Choroid plexus epithelial cell (primary cell): Measurements from ENCODE around the gene LRRC75A.

Experiments used
- DNase-seq: peaks from one replicate; pipeline ENCODE4 v3.0.0-alpha.2; 2010; ENCODE audit warnings: low read depth
- H3K4me3 ChIP-seq: 2 replicates; pipeline ENCODE4 v1.5.1; 2011; ENCODE audit warnings: low read depth, mild to moderate bottlenecking, control low read depth, low read length, moderate library complexity
- TF ChIP-seq, protein P1 (sequence below): conservative IDR thresholded peaks from 2 replicates; pipeline ENCODE4 v1.5.1; 2011; ENCODE audit warnings: low read depth, mild to moderate bottlenecking, control low read depth, inconsistent platforms, low read length, moderate library complexity

The LRRC75A gene

DNA sequence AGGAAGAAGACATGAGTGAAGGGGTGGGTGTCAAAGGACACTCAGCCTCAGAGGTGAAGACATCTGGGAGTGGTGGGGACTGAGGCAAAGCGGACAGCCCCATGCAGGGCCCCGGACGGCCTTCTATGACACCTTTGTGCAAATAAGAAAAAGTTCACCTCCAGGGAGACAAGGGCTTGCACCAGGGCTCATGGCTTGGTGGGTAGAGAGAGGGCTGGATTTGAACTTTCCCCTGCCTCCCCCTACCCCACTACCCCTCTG, 30.5 kb downstream of the LRRC75A start:
- no peak overlapping the region for H3K4me3 ChIP-seq
- TF ChIP-seq, protein P1, sequence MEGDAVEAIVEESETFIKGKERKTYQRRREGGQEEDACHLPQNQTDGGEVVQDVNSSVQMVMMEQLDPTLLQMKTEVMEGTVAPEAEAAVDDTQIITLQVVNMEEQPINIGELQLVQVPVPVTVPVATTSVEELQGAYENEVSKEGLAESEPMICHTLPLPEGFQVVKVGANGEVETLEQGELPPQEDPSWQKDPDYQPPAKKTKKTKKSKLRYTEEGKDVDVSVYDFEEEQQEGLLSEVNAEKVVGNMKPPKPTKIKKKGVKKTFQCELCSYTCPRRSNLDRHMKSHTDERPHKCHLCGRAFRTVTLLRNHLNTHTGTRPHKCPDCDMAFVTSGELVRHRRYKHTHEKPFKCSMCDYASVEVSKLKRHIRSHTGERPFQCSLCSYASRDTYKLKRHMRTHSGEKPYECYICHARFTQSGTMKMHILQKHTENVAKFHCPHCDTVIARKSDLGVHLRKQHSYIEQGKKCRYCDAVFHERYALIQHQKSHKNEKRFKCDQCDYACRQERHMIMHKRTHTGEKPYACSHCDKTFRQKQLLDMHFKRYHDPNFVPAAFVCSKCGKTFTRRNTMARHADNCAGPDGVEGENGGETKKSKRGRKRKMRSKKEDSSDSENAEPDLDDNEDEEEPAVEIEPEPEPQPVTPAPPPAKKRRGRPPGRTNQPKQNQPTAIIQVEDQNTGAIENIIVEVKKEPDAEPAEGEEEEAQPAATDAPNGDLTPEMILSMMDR: no peak
- no peak for DNase-seq

GRCh38 chr17:16460796-16461605, 31.0 kb downstream of the LRRC75A start:
- DNase-seq: no peak
- TF ChIP-seq, protein P1: no peak
- H3K4me3 ChIP-seq: no peak overlapping the region

DNA sequence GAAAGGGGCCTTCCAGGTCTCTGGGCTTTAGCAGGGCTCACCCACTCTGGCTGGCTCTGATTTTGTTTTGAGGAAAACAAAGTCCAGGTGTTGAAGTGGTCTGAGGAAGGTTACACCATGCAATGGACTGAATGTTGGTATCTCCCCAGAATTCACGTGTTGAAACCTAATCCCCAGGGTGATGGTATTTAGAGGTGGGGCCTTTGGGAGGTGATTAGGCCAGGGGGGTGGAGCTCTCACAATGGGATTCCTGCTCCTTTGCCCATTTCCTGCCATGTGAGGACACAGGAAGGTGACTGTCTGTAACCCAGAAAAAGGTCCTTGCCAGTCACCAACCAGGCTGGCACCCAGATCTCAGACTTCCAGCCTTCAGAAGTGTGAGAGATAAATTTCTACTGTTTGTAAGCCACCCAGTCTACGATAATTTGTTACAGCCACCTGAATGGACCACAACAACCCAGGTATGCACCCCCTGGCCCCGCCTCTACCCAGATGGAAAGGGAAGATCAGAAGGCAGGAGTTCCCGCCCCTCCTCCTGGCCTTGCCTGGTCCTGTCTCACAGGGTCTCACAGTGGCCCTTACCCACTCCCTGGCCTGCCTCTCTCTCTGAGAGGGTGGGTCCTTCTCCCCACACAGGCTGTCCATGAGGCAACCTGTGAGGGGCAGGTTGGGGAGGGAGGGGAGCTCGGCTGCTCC, 32.0 kb downstream of the LRRC75A start:
- DNase-seq: no peak
- no peak overlapping the region for H3K4me3 ChIP-seq
- TF ChIP-seq, protein P1: no peak

DNA sequence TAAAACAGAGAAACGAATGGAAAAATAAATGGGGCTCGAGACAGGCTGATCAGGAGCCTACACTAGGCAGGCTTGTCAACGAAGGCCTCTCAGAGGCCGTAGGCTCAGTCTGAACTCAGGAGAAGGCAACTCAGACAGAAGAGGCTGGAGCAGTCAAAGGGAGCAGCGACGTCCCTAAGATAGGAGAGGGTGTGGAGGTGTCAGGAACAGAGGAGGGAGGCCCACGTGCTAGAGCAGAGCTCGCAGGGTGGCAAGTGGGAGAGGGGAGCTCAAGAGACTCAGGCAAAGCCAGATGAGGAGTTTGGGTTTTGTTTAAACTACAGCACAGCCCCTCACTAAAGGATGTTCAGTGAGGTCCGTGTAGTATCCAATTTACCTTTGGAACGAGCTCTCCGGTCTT, 32.7 kb downstream of the LRRC75A start:
- no peak overlapping the region for H3K4me3 ChIP-seq
- DNase-seq: no peak
- TF ChIP-seq, protein P1: no peak

DNA sequence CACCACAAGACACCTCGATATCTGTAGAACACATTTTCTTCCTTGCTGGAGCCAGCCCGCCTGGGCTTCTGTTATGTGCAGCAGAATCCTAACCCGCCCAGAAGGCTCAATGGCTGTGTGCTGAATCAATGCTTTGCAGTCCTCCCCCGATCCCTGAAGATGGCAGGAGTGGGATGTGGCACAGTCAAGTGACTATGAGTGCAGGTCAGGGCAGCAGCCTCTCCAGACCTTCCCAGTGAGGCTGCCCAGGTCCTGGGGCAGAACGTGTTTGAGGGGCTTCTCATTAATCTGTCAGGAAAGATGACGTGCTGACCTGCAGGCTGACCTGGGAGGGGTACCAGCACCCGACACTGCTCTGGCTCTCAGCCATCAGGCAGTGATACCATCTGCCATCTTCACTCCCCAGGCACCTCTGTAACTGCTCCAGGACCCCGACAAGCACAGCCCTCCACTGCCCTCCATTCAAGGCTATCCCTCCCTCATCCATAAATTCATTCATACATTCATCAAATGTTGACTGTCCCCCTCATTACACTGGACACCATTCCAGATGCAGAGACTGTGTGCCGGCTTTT, 35.2 kb downstream of the LRRC75A start:
- TF ChIP-seq, protein P1: no peak
- no peak for DNase-seq
- H3K4me3 ChIP-seq: no peak overlapping the region

DNA sequence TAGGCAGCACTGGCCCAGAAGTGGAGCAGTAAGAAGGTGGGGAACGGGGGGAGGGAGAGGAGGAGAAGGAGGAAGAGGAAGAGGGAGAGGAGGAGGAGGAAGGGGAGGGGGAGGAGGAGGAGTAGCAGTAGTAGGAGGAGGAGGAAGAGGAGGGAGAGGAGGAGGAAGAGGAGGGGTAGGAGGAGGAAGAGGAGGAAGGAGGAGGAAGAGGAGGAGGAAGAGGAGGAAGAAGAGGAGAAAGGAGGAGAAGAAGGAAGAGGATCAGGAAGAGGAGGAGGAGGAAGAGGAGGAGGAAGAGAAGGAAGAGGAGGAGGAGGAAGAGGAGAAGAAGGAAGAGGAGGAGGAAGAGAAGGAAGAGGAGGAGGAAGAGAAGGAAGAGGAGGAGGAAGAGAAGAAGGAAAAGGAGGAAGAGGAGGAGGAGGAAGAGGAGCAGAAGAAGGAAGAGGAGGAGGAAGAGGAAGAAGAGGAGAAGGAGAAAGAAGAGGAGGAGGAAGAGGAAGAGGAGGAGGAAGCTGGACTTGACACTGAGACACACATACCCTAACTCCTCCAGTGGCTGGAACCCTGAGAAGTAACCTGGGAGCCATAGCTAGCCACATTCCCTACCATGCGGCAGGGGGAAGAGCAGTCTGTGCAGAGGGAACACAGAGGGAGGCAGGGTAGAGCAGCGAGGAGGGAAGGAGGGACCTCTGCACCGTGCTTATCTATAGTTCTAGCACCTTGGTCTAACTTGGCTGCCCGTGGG, 35.8 kb downstream of the LRRC75A start:
- DNase-seq: no peak
- TF ChIP-seq, protein P1: no peak
- no peak overlapping the region for H3K4me3 ChIP-seq
